Ovary (tissue), 3 donors: ENCODE measurements around the gene RD3L.

ENCODE experiments used
- CTCF ChIP-seq, 3 donors: fragments of 450-650 bp in 2 of 3; fragments of 200-600 bp in 1 of 3; IDR thresholded peaks; one replicate each; pipeline versions ENCODE4 v1.5.1 to v1.8.0; 2016 to 2022; ENCODE audit warnings: antibody characterized with exemption in 3 of 3, mild to moderate bottlenecking in 1 of 3
- EP300 ChIP-seq: sonication (generic); formaldehyde crosslinking; IDR thresholded peaks from one replicate; pipeline ENCODE4 v1.6.1; 2017; ENCODE audit warnings: antibody characterized with exemption
- donor health status: DM: no; HTN: no; CAD: no.

GRCh38 chr14:103984196-103984595 is 41.9 kb upstream of the RD3L start:
- TF ChIP-seq CTCF (IDR thresholded peaks at IDR 0.05) (no peak), EP300 (no peak)
